Breast epithelium (tissue), 3 donors: ENCODE data around the gene GUCA1A.
"Not testable (repeated sequence)": the region's sequence is repeated elsewhere in the genome, so short reads cannot be mapped to it uniquely, and the experiment has no call there.

Experiments
- CTCF ChIP-seq, 3 donors: fragments of 450-650 bp; IDR thresholded peaks; one replicate each; pipeline ENCODE4 v1.5.1; 2016 to 2017; ENCODE audit warnings: antibody characterized with exemption in 3 of 3, mild to moderate bottlenecking in 3 of 3, moderate library complexity in 3 of 3
- POLR2AphosphoS5 ChIP-seq, 3 donors: sonication (generic); formaldehyde crosslinking; IDR thresholded peaks; one replicate each; pipeline ENCODE4 v1.6.1; 2017; ENCODE audit warnings: antibody characterized with exemption in 3 of 3

- not testable (repeated sequence) for TF ChIP-seq CTCF, POLR2AphosphoS5 (IDR thresholded peaks at IDR 0.05)
Observed at GRCh38 chr6:42152528-42153213, 20.5 kb upstream of the GUCA1A start.
